Activated CD4-positive, alpha-beta T cell treated with anti-CD3 and anti-CD28 coated beads, Interleukin-2, amount 10 ng/mL, durations not matched to agents 24 days and 14 days (primary cell): ENCODE results near the gene CALM1. TPM values are rescaled to one million over a fixed set of nuclear protein-coding genes. Genes with fewer than 3 reads are reported as not detected.

ENCODE experiments used
- DNase-seq: peaks from one replicate; pipeline ENCODE4 v3.0.0; 2022
- H3K27ac Mint-ChIP-seq: one replicate; pipeline ENCODE4 v1.8.0; 2022; ENCODE audit warnings: mild to moderate bottlenecking, mixed read lengths
- H3K27me3 Mint-ChIP-seq: one replicate; pipeline ENCODE4 v1.8.0; 2022; ENCODE audit warnings: mixed read lengths
- H3K36me3 Mint-ChIP-seq: one replicate; pipeline ENCODE4 v1.8.0; 2022; ENCODE audit warnings: low read depth, mild to moderate bottlenecking, mixed read lengths
- H3K4me1 Mint-ChIP-seq: one replicate; pipeline ENCODE4 v1.8.0; 2021; ENCODE audit warnings: mixed read lengths
- H3K4me3 Mint-ChIP-seq: one replicate; pipeline ENCODE4 v1.8.0; 2022; ENCODE audit warnings: mild to moderate bottlenecking, moderate library complexity, mixed read lengths
- H3K9me3 Mint-ChIP-seq: one replicate; pipeline ENCODE4 v1.8.0; 2021; ENCODE audit warnings: mixed read lengths
- intact Hi-C: fragments of 100-400 bp; cut with micrococcal nuclease; formaldehyde crosslinking; loops from one replicate; pipeline ENCODE4 v1.15.1; 2023
- total RNA-seq: library from RNA; stranded (reverse); gene quantifications from 2 replicates; pipeline ENCODE4 v1.2.3, GENCODE V29; 2022

Gene CALM1
- total RNA-seq = 471 and 482 TPM in 2 replicates

GRCh38 chr14:90396341-90397339 is at the start of gene CALM1:
Gene CALM1 (plus strand): TSS chr14:90397029. CDS start chr14:90397231, 202 bp downstream.
- Mint-ChIP-seq H3K27me3 (no peaks in the 10 kb centered on the region), H3K9me3 (no peaks in the 10 kb centered on the region), H3K27ac (peak within 1 kb of the TSS; percentile 87), H3K4me3 (peak within 1 kb of the TSS; percentile 97), H3K4me1 (peaks cover 29% of the 10 kb centered on the region), H3K36me3 (peaks cover 29% of the 10 kb centered on the region)
- intact Hi-C loops = loop anchor here (1.0 to 5.0 kb wide), 6 partner anchors 13 to 1029 kb away; partner anchors contain the start of genes CCDC88C and TDP1
- DNase-seq = peak; percentile 99

- DNase-seq = no peak
- H3K36me3 Mint-ChIP-seq = no peaks in the 10 kb centered on the region
- peaks cover 2% of the 10 kb centered on the region for H3K27me3 Mint-ChIP-seq
- no peaks in the 10 kb centered on the region for H3K4me1 Mint-ChIP-seq
- no peak overlapping the region for H3K4me3 Mint-ChIP-seq
- no peaks in the 10 kb centered on the region for H3K9me3 Mint-ChIP-seq
- intact Hi-C loops = no loop called here
- no peak overlapping the region for H3K27ac Mint-ChIP-seq
Observed at GRCh38 chr14:90348270-90348669, 48.6 kb upstream of the CALM1 start.

GRCh38 chr14:90349739-90350138 is 47.1 kb upstream of the CALM1 start:
- no peaks in the 10 kb centered on the region for H3K4me1 Mint-ChIP-seq
- H3K27ac Mint-ChIP-seq = no peak overlapping the region
- peaks cover 2% of the 10 kb centered on the region for H3K27me3 Mint-ChIP-seq
- intact Hi-C loops = no loop called here
- H3K36me3 Mint-ChIP-seq = no peaks in the 10 kb centered on the region
- no peak overlapping the region for H3K4me3 Mint-ChIP-seq
- no peak for DNase-seq
- H3K9me3 Mint-ChIP-seq = no peaks in the 10 kb centered on the region

GRCh38 chr14:90354551-90355298 is 42.1 kb upstream of the CALM1 start:
- no peaks in the 10 kb centered on the region for H3K36me3 Mint-ChIP-seq
- DNase-seq = no peak
- no peaks in the 10 kb centered on the region for H3K9me3 Mint-ChIP-seq
- no peaks in the 10 kb centered on the region for H3K4me1 Mint-ChIP-seq
- peaks cover 7% of the 10 kb centered on the region for H3K27me3 Mint-ChIP-seq
- intact Hi-C loops = no loop called here
- no peak overlapping the region for H3K27ac Mint-ChIP-seq
- H3K4me3 Mint-ChIP-seq = no peak overlapping the region

GRCh38 chr14:90355540-90356518 is 41.0 kb upstream of the CALM1 start:
- no peak for DNase-seq
- Mint-ChIP-seq H3K4me1 (no peaks in the 10 kb centered on the region), H3K9me3 (no peaks in the 10 kb centered on the region), H3K36me3 (no peaks in the 10 kb centered on the region), H3K27ac (no peak overlapping the region), H3K4me3 (no peak overlapping the region), H3K27me3 (peaks cover 7% of the 10 kb centered on the region)
- intact Hi-C loops = no loop called here

GRCh38 chr14:90356925-90357324 is 39.9 kb upstream of the CALM1 start:
- DNase-seq = no peak
- Mint-ChIP-seq H3K27ac (no peak overlapping the region), H3K4me3 (no peak overlapping the region), H3K36me3 (no peaks in the 10 kb centered on the region), H3K9me3 (no peaks in the 10 kb centered on the region), H3K27me3 (peaks cover 7% of the 10 kb centered on the region), H3K4me1 (no peaks in the 10 kb centered on the region)
- intact Hi-C loops = no loop called here

GRCh38 chr14:90358359-90358758 is 38.5 kb upstream of the CALM1 start:
- H3K27me3 Mint-ChIP-seq = peaks cover 15% of the 10 kb centered on the region
- intact Hi-C loops = no loop called here
- H3K4me3 Mint-ChIP-seq = no peak overlapping the region
- no peaks in the 10 kb centered on the region for H3K36me3 Mint-ChIP-seq
- no peaks in the 10 kb centered on the region for H3K9me3 Mint-ChIP-seq
- DNase-seq = no peak
- H3K4me1 Mint-ChIP-seq = no peaks in the 10 kb centered on the region
- no peak overlapping the region for H3K27ac Mint-ChIP-seq

- H3K36me3 Mint-ChIP-seq = no peaks in the 10 kb centered on the region
- H3K27me3 Mint-ChIP-seq = peaks cover 21% of the 10 kb centered on the region
- no peak for DNase-seq
- no peak overlapping the region for H3K4me3 Mint-ChIP-seq
- no peaks in the 10 kb centered on the region for H3K4me1 Mint-ChIP-seq
- intact Hi-C loops = no loop called here
- no peaks in the 10 kb centered on the region for H3K9me3 Mint-ChIP-seq
- H3K27ac Mint-ChIP-seq = no peak overlapping the region
Observed at GRCh38 chr14:90361865-90362557, 34.8 kb upstream of the CALM1 start.

- no peaks in the 10 kb centered on the region for H3K4me1 Mint-ChIP-seq
- no peak overlapping the region for H3K4me3 Mint-ChIP-seq
- H3K9me3 Mint-ChIP-seq = no peaks in the 10 kb centered on the region
- no peaks in the 10 kb centered on the region for H3K36me3 Mint-ChIP-seq
- no peak overlapping the region for H3K27ac Mint-ChIP-seq
- DNase-seq = no peak
- H3K27me3 Mint-ChIP-seq = peaks cover 21% of the 10 kb centered on the region
- intact Hi-C loops = no loop called here
Observed at GRCh38 chr14:90362558-90362896, 34.3 kb upstream of the CALM1 start.

GRCh38 chr14:90368946-90369721 is 27.7 kb upstream of the CALM1 start:
- Mint-ChIP-seq H3K4me3 (no peak overlapping the region), H3K36me3 (no peaks in the 10 kb centered on the region), H3K4me1 (no peaks in the 10 kb centered on the region), H3K9me3 (no peaks in the 10 kb centered on the region), H3K27ac (no peak overlapping the region), H3K27me3 (peaks cover 16% of the 10 kb centered on the region)
- intact Hi-C loops = loop anchor here (1.0 to 5.0 kb wide), 2 partner anchors 148 to 327 kb away; no protein-coding TSS in a partner anchor
- DNase-seq = no peak

- no peak overlapping the region for H3K4me3 Mint-ChIP-seq
- no peak overlapping the region for H3K27ac Mint-ChIP-seq
- no peak for DNase-seq
- H3K4me1 Mint-ChIP-seq = no peaks in the 10 kb centered on the region
- H3K9me3 Mint-ChIP-seq = no peaks in the 10 kb centered on the region
- intact Hi-C loops = no loop called here
- no peaks in the 10 kb centered on the region for H3K36me3 Mint-ChIP-seq
- peaks cover 13% of the 10 kb centered on the region for H3K27me3 Mint-ChIP-seq
Observed at GRCh38 chr14:90373887-90374286, 22.9 kb upstream of the CALM1 start.

- intact Hi-C loops = no loop called here
- Mint-ChIP-seq H3K27ac (no peak overlapping the region), H3K27me3 (peaks cover 9% of the 10 kb centered on the region), H3K36me3 (no peaks in the 10 kb centered on the region), H3K4me1 (no peaks in the 10 kb centered on the region), H3K4me3 (no peak overlapping the region), H3K9me3 (no peaks in the 10 kb centered on the region)
- DNase-seq = no peak
Observed at GRCh38 chr14:90374813-90375212, 22.0 kb upstream of the CALM1 start.
